Activated T-cell treated with anti-CD3 and anti-CD28 coated beads for 24 hours (primary cell): ENCODE results near the gene TRAPPC2B.
"Not testable (repeated sequence)": the region's sequence is repeated elsewhere in the genome, so short reads cannot be mapped to it uniquely, and the experiment has no call there.

Experiments
- DNase-seq: peaks from one replicate; pipeline ENCODE4 v3.0.0-alpha.2; 2020; ENCODE audit warnings: low read depth

TRAPPC2B gene

GRCh38 chr19:57374647-57375046 is 11.3 kb downstream of the TRAPPC2B start:
- not testable (repeated sequence) for DNase-seq

- no peak for DNase-seq
Measured at GRCh38 chr19:57376151-57376550, 12.8 kb downstream of the TRAPPC2B start.

DNA sequence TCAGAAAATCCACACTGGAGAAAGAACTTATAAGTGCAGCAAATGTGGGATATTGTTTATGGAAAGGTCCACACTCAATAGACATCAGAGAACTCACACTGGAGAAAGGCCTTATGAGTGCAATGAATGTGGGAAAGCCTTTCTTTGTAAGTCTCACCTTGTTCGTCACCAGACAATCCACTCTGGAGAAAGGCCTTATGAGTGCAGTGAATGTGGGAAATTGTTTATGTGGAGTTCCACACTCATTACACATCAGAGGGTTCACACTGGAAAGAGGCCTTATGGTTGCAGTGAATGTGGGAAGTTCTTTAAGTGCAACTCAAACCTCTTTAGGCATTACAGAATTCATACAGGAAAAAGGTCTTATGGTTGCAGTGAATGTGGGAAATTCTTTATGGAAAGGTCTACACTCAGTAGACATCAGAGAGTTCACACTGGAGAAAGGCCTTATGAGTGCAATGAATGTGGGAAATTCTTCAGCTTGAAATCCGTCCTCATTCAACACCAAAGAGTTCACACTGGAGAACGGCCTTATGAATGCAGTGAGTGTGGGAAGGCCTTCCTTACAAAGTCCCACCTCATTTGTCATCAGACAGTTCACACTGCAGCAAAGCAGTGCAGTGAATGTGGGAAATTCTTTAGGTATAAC is 14.3 kb downstream of the TRAPPC2B start:
- no peak for DNase-seq

DNA sequence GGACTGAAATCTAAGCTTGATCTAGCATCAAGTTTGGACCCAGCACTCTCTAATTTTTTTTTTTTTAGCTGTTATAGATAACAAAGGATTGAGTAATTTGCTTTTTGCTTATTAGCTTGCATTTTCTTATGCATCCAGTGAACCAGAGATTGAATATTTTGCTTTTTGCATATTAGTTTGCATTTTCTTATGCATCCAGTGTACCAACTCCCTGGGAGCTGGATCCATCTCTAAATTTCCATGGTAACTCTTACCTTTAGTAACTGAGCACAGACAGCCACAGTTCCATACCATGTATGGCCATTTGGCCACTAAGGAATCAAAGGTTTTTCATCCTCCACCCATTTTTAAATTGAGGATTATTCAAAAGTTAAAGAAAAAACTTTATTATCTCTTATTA is 17.6 kb downstream of the TRAPPC2B start:
- no peak for DNase-seq

DNA sequence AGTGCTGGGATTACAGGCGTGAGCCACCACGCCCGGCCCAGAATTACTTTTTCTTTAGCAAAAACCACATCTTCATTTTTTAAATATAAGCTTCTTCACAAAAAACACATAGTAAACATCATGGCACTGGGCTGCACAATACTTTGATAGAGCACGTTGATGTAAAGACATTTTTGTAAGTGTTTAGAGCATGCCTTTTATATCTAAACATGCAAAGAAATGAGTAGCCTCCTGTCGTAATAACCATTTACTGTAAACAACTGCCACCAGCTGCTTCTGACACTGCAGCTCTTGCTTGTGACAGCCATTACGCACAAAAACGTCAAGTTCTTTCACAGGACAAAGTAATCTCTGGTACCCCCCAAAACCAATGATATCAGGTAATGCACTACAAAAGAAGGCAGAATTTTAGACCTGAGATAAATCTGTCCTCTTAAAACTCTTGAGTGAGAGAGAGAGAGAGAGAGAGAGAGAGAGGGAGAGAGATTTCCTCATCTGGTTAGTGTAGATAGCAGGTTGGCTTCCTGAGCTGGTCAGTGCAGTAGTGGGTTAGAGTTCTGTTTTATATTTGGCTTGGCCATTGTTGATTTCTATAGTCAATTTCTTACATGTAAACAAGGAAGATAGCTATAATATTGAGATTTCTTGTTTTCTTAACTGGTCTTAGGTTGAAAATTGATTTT is 19.6 kb downstream of the TRAPPC2B start:
- DNase-seq: no peak

DNA sequence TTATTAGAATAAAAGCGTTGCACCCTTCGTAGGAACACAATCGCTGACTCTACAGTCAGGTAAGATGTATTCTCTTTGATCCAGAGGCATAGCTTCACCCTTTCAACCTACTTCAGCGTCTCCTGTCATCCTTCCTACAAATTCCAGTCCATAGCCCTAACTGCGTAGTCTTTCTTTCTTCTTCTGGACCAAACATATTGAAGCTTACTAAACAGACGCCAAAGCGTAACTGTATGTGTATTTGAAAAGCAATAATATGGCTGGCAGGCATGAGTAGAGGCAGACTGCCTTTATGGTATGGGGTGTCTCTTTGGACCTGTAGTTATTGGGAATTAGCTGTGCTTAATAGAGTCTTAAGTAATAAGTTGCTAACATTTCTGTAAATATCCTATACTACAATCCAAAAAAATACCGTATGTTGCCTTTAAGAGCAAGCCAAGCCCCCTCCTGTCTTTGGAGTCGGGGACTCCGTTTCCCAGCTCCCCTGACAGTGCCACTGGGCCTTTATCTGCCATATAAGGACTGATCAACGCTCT is 25.9 kb downstream of the TRAPPC2B start:
- no peak for DNase-seq

- peak; percentile 97 for DNase-seq
Measured at GRCh38 chr19:57389730-57390598, 26.6 kb downstream of the TRAPPC2B start, which contains the start of gene ZNF548. Gene ZNF548 (plus strand): TSS chr19:57389854. CDS start chr19:57390100, 246 bp downstream.

DNA sequence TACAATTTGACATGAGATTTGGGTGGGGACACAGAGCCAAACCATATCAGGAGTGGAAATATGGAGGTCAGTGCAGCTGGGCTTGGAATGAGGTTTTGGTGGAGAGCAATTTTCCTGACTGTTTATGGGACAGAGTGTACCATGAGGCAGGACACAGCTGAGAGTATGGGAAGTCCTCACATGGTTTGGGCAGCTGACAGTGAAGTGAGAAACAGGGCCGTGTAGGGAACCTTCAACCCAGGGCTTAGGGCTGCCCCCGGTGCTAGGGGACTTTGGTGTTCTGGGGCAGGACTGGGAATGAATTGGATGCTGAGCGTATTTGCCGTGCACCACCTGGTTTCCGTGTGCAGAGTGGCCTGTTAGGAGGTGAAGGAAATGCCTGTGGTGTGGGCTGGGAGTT is 32.4 kb downstream of the TRAPPC2B start:
- no peak for DNase-seq

DNA sequence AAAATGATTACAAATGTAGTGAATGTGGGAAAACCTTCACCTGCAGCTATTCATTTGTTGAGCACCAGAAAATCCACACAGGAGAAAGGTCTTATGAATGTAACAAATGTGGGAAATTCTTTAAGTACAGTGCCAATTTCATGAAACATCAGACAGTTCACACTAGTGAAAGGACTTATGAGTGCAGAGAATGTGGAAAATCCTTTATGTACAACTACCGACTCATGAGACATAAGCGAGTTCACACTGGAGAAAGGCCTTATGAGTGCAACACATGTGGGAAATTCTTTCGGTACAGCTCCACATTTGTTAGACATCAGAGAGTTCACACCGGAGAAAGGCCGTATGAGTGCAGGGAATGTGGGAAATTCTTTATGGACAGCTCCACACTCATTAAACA is 35.5 kb downstream of the TRAPPC2B start:
- no peak for DNase-seq

DNA sequence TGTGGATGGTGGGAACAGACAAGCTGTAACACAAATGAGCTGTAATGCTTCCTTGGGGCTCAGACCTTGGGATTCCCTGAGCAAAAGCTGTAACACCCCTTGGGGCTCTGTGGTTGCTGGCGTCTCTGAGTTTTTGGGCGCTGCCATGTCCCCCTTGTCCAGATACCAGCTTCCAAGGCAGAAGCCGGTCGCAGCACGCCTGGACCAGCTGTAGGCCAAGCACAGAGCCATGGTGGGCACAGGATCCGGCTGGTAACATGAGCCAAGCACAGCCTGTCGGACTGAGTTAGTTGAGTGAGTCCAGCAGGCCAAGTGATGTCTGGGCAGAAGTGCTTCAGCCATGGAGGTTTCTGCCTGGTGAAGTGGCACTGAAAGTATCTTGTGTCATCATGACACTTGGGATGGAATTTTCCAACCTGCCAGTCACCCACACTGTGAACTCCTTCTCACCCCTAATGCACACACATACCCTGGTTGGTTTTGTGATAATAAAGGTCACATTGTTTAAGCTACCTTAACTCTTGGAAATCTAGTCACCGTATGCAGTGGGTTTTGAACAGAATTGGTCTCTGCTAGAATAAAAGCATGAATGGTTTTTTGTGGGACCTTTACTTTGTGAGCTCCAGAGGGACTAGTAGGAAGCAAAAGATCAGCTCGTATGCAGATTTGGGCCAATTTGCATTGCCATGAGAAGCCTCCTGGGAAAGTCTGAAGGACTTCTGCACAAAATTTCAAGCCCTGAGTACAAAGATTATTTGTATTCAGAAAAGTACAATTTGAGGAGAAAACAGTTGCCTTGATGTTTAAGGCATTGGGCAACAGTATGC is 40.6 kb downstream of the TRAPPC2B start:
- DNase-seq: no peak

DNA sequence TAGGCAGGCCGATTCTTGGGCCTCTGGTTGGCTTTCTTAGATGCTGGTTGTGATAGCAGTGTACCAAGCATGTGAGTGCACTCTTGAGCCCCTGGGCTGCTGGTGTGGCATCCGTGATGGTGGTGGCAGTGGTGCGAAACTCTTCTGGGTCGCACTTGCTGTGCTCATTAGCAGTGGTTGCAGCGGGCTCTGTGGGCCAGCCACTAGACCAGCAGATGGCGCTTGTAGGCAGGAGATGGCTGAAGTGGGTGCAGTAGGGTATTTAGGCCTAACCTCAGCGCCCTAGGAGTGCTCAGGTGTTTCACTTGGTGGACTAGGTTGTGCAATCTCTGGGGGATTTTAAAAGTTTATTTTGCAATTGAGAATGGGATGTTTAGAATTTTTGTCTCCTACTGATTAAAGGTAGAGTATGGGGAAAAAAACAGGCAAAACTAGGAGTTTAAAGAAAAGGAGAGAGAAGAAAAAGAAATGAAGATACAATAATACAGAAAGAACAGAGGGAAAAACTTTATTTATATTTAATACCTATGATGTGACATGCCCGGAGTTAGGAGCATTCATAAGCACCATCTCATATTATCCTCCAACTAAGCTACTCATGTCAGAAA is 43.3 kb downstream of the TRAPPC2B start:
- DNase-seq: peak; percentile 63

DNA sequence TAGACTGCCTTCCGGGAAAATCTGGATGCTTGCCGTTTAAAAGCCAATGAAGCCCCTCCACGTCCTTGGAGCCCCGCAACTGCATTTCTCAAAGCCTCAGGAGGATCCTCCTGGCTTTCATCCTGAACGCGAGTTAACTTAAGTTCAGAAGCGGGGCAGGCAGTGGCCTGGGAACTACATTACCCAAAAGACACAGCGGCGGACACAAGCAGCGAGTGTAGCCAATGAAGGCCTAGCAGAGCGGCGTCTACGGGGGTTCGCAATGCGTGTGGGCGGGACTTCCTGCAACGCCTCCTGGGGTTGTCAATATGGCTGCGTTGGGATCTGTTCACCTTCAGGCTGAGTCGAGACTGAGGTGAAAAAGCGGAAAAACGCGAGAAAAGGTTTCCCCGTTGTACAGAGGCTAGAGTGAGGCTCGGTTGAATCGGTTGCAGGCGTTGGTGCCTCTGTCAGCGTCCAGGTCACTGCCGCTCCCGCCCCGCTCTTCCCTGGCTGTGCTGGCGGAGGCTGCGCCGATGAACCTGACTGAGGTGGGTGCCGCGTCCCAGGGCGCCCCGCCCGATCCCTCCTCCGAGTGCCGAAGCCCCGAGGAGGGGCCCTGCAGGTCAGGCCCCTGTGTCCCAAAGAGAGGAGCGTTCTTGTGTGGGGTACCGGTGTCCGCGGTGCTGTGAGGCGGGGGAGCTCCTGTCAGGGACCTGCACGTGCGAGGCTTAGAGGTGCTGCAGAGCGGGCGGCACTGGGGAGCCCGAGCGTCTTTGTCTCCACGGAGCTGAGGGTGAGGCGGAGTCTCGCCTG is 47.7 kb downstream of the TRAPPC2B start, which contains the start of gene ZNF17:
Gene ZNF17 (plus strand): TSS at position 285 of the 795 bp plus-strand sequence. CDS start 2,455 bp downstream, outside the sequence.
- DNase-seq: peak; percentile 91
